Lower leg skin (tissue), 3 donors: ENCODE results near the gene TNFSF18.

Experiments used
- CTCF ChIP-seq, 3 donors: fragments of 450-650 bp; IDR thresholded peaks; one replicate each; pipeline ENCODE4 v1.5.1; 2016; ENCODE audit warnings: antibody characterized with exemption in 3 of 3, mild to moderate bottlenecking in 3 of 3, moderate library complexity in 2 of 3
- POLR2A ChIP-seq, 2 donors: fragments of 450-650 bp; IDR thresholded peaks; one replicate each; pipeline ENCODE4 v1.6.1; 2016 to 2017; ENCODE audit warnings: antibody characterized with exemption in 2 of 2, mild to moderate bottlenecking in 1 of 2, moderate library complexity in 1 of 2

GRCh38 chr1:173094541-173094940 is 43.8 kb upstream of the TNFSF18 start:
- no peak for TF ChIP-seq CTCF (IDR thresholded peaks at IDR 0.05)
- TF ChIP-seq POLR2A (IDR thresholded peaks at IDR 0.05): no peak
